HG02943 (cell line): ENCODE measurements around the gene LARGE2.

Experiments used
- ATAC-seq: cut with Tn5 transposase; IDR thresholded peaks from one replicate; pipeline ENCODE4 v1.9.1; 2021; ENCODE audit warnings: mild to moderate bottlenecking, low read depth, moderate library complexity; ENCODE audit not compliant: unreplicated experiment

LARGE2 gene

DNA sequence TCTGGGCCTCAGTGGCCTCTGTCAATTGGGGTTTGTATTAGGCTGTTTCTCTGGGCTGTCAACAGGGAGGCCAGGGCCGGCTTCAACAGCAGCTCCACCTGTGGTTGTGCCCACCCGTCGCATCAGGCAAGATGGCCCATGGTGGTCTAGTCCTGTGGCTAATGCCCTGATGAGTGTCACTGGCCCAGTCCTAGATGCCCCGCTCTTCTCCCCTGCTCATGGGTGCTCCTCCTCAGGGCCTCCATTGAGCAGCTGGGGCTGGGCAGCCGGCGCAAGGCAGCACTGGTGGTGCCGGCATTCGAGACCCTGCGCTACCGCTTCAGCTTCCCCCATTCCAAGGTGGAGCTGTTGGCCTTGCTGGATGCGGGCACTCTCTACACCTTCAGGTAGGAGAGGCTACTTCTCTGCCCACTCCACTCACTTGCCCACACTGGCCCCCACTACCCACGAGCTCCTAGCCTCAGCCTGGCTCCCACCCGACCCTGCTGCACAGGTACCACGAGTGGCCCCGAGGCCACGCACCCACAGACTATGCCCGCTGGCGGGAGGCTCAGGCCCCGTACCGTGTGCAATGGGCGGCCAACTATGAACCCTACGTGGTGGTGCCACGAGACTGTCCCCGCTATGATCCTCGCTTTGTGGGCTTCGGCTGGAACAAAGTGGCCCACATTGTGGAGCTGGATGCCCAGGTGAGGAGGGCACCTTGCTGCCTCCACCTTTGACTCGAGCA lies 5.4 kb downstream of the LARGE2 start:
- no peak for ATAC-seq

DNA sequence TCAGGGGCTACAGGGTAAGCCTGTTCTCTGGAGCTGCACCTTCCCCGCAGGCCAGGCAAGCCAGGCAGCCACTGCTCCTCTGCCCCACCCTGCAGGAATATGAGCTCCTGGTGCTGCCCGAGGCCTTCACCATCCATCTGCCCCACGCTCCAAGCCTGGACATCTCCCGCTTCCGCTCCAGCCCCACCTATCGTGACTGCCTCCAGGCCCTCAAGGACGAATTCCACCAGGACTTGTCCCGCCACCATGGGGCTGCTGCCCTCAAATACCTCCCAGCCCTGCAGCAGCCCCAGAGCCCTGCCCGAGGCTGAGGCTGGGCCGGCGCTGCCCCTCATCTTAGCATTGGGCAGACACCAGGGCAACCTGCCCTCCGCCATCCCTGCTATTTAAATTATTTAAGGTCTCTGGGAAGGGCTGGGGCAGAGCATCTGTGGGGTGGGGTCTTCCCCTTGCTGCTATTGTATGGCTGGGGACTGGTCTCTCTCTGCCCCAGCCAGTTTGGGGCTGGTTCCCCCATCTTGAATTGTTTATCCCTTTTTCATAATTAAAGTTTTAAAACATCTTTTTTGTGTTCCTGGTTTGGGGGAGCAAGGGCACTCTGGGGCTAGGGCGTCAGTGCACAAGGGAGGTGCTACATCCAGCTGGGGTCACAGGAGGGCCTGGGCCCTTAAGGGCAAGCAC lies 6.2 kb downstream of the LARGE2 start:
- no peak for ATAC-seq

- no peak for ATAC-seq
Measured at GRCh38 chr11:45929486-45930030, 7.1 kb downstream of the LARGE2 start.

GRCh38 chr11:45930031-45930794 lies 7.8 kb downstream of the LARGE2 start:
- peak; percentile 92 for ATAC-seq

DNA sequence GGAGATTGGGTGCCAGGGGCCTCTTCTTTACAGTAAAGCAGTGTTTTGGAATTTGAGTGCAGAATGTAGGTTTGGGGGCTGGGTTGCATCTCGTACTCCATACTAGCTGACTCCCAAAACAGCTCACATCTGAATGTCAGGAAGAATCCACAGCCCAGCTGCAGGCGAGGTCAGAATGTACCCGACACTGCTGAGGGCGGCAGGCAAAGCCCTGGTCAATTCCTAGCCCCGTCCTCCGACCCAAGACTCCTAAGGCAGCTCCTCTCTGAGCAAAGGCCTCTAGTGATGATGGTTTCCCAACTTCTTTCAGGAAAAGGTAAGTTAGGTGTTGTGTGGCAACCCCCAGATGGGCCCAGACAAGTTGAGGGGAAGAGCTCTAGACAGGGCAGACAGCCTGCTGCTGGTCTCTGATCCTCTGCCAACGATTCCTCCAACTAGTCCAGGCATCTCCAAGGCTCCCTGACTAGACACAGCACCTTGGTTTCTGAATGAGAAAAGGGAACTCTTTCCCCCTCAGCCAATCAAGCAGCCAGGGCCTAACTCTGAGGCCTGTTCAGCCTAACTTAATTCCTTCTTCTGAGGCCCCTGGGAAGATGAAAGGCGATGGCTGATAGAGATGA lies 8.6 kb downstream of the LARGE2 start:
- no peak for ATAC-seq

DNA sequence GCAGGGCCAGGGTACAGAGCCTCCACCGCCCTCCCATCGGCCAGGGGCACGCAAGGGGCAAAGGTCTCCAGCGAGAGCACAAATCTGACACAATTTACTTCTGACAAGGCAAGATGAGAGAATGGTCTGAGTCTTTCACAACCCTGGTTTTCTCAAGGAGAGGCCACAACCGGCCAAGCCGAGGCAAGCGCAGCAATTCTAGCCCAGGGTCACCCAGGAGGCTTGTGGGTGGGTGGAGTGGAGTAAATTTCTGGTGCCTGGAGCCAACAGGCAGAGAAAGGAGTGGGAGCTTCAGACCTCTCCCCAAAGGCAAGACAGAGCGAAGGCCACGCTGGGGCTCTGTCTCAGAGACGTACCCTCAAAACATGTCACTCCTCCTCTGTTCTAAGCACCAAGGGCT lies 9.3 kb downstream of the LARGE2 start:
- no peak for ATAC-seq

GRCh38 chr11:45932217-45932616 lies 9.8 kb downstream of the LARGE2 start:
- ATAC-seq = no peak

DNA sequence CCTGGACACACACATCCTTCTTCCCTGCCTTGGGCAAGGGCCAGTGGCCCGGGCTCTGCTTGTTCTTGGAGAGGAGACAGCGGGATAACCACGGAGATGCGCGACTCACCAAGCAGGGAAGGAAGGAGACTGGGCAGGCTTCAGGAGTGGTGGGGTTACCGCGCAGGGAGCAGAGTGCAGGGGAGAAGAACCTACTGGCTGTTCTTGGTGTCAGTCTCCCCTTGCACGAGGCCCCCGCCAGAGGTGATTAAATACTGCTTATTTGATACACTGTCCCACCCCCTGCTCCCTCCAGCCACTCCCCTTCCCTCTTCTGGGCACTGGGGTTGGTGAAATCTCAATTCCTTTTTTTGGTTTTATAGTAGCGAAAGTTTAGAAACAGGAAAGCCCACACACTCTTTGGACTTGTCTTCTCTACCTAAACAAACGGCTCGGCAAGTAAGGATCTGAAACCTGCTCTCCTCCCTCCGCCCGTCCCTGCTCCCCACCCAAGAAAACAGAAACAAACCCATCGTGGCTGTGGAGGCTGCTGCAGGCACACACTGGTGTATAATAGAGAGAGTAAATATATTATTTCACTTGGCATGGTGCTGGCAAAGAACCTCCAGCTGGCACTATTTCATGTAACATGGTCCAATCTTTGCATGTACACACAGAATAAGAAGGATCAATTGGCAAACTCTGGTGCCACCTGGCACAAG lies 10.8 kb downstream of the LARGE2 start:
- ATAC-seq = no peak

- no peak for ATAC-seq
Measured at GRCh38 chr11:45933846-45934579, 11.6 kb downstream of the LARGE2 start.

- ATAC-seq = no peak
Measured at GRCh38 chr11:45934580-45935318, 12.3 kb downstream of the LARGE2 start.

- ATAC-seq = no peak
Measured at GRCh38 chr11:45935349-45936064, 13.1 kb downstream of the LARGE2 start.

- no peak for ATAC-seq
Measured at GRCh38 chr11:45936511-45937054, 14.1 kb downstream of the LARGE2 start.

- no peak for ATAC-seq
Measured at GRCh38 chr11:45937916-45938315, 15.5 kb downstream of the LARGE2 start.

DNA sequence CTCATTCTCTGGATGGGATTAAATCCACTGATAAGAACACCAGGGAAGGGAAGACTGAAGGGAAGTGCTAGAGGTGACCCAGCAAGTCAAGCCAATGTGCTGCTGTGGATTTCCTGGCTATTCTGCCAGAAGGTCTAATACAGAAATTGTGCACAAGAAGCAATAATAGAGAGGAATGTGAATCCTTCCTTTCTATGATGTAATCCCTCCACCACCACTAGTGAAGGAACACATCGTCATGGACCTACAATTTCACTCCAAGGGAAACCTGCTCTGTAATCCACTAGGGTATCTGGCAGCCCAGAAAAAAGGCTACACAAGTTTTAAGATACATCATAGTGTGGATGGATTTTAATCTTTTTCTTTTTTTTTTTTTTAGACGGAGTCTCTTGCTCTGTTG lies 17.4 kb downstream of the LARGE2 start:
- no peak for ATAC-seq

DNA sequence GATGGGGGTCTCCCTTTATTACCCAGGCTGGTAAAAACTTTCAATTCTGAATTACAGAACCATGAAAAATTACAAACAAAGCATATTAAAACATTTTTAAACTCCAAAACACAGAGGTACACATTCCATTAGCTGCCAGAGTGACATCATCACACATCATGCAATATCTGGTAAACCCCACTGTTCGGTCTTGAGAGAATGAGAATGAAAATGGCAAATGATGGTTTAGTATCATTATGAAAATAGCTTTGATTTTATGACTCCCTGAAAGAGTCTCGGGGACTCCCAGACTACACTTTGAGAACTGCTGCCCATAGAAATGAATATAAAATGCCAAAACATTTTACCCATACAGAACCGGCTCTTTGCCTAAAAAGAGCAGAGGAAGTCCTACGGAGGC lies 18.8 kb downstream of the LARGE2 start:
- no peak for ATAC-seq

- ATAC-seq = no peak
Measured at GRCh38 chr11:45942381-45942780, 19.9 kb downstream of the LARGE2 start.

GRCh38 chr11:45945397-45945999 lies 23.0 kb downstream of the LARGE2 start:
- no peak for ATAC-seq
